K562 (cell line): ENCODE data around the gene HGS. TPM values are rescaled to one million over a fixed set of nuclear protein-coding genes. Genes with fewer than 3 reads are reported as not detected.
A peak's percentile ranks its signal among the peaks of the same experiment; 100 is the strongest.

Experiments used
- ATAC-seq: fragments of 200-7000 bp; cut with Tn5 transposase; 3 replicates; pipeline ENCODE4 v1.9.1; 2020; ENCODE audit warnings: moderate library complexity
- BruUV-seq: library from RNA; stranded (reverse); fragments of 400-500 nt; replicated peaks from 2 replicates; lab custom pipeline; 2021; lab: Mats Ljungman, UMichigan
- CTCF ChIA-PET: fragments of 300-600 bp; formaldehyde crosslinking; extraction: SDS; loops from one replicate; lab custom pipeline; 2021; ENCODE audit warnings: low intra/inter-chr PET ratio; lab: Yijun Ruan, JAX
- POLR2A ChIA-PET: fragments of 300-600, 350-650 bp; sonication (Branson Sonifier 250); formaldehyde crosslinking; extraction: SDS; loops from one replicate; lab custom pipeline; 2021; ENCODE audit warnings: antibody characterized with exemption, inconsistent platforms; lab: Yijun Ruan, JAX
- DNase-seq, 4 experiments: peaks; one replicate each; pipeline versions ENCODE4 v3.0.0 to v3.0.0-alpha.2; 2011 to 2018; ENCODE audit warnings: low spot score in 3 of 4, mixed read lengths in 3 of 4; ENCODE audit errors: extremely low read depth in 1 of 4
- FAIRE-seq: peaks from 2 replicates; lab custom pipeline; 2011; peaks lifted over from hg19 to GRCh38; lab: Jason Lieb, UNC
- H2AFZ ChIP-seq: 2 replicates; pipeline ENCODE4 v1.6.0; 2011; ENCODE audit warnings: low read depth, low read length, control low read depth, inconsistent platforms
- H3K27ac ChIP-seq: fragments of 200-600 bp; 3 replicates; pipeline ENCODE4 v1.8.0; 2011; ENCODE audit warnings: low read depth, mild to moderate bottlenecking, control low read depth, inconsistent platforms, low read length, moderate library complexity, mixed read lengths; ENCODE audit errors: extremely low read depth
- H3K27me3 ChIP-seq, 2 experiments: fragments of 300-600 bp in 1 of 2; 2 replicates in 1 of 2; 3 replicates in 1 of 2; pipeline versions ENCODE4 v1.6.0 to v1.8.0; 2011; ENCODE audit warnings: inconsistent platforms in 2 of 2, low read length in 2 of 2, mild to moderate bottlenecking in 1 of 2, mixed read lengths in 1 of 2, moderate library complexity in 1 of 2; ENCODE audit not compliant: control insufficient read depth in 2 of 2, insufficient read depth in 2 of 2
- H3K36me3 ChIP-seq: fragments of 300-600 bp; 3 replicates; pipeline ENCODE4 v1.8.0; 2011; ENCODE audit warnings: mild to moderate bottlenecking, low read length, inconsistent platforms; ENCODE audit not compliant: control insufficient read depth, insufficient read depth
- H3K4me1 ChIP-seq, 2 experiments: fragments of 200-600 bp in 1 of 2; replicated peaks in 1 of 2; 2 replicates in 1 of 2; 3 replicates in 1 of 2; pipeline versions ENCODE4 v1.5.1 to v1.8.0; 2011; ENCODE audit warnings: inconsistent platforms in 2 of 2, low read length in 2 of 2, mild to moderate bottlenecking in 1 of 2, mixed read lengths in 1 of 2, moderate library complexity in 1 of 2; ENCODE audit not compliant: control insufficient read depth in 2 of 2, insufficient read depth in 2 of 2
- H3K4me2 ChIP-seq: 2 replicates; pipeline ENCODE4 v1.6.1; 2011; ENCODE audit warnings: low read length, control low read depth, inconsistent platforms, mixed read lengths; ENCODE audit not compliant: insufficient read depth
- H3K4me3 ChIP-seq: fragments of 200-600 bp; sonication (generic), shearing (Covaris generic); 2 replicates; pipeline ENCODE4 v1.5.1; 2016; ENCODE audit warnings: control low read depth, inconsistent platforms
- H3K79me2 ChIP-seq: fragments of 200-600 bp; 3 replicates; pipeline ENCODE4 v1.8.0; 2011; ENCODE audit warnings: low read length, inconsistent platforms; ENCODE audit not compliant: control insufficient read depth, insufficient read depth
- H3K9ac ChIP-seq, 2 experiments: 2 replicates each; pipeline versions ENCODE4 v1.6.0 to v1.6.1; 2011; ENCODE audit warnings: low read depth in 2 of 2, low read length in 2 of 2, control low read depth in 1 of 2, inconsistent platforms in 1 of 2, mild to moderate bottlenecking in 1 of 2, mixed read lengths in 1 of 2; ENCODE audit not compliant: insufficient read depth in 1 of 2
- H3K9me1 ChIP-seq: one replicate; pipeline ENCODE4 v1.6.0; 2011; ENCODE audit warnings: inconsistent platforms, mild to moderate bottlenecking, low read length, moderate library complexity; ENCODE audit not compliant: control insufficient read depth, insufficient read depth
- H3K9me3 ChIP-seq: replicated peaks from 2 replicates; pipeline ENCODE4 v1.5.1; 2011; ENCODE audit warnings: low read depth, low read length, inconsistent platforms; ENCODE audit not compliant: control insufficient read depth, insufficient read depth
- H4K20me1 ChIP-seq: replicated peaks from 2 replicates; pipeline ENCODE4 v1.6.1; 2011; ENCODE audit warnings: low read length, inconsistent platforms, mixed read lengths; ENCODE audit not compliant: control insufficient read depth, insufficient read depth
- RBFOX2 ChIP-seq: fragments of 200-400 bp; formaldehyde crosslinking; IDR thresholded peaks from 2 replicates; pipeline ENCODE4 v1.6.1; 2017; ENCODE audit warnings: low read depth, mild to moderate bottlenecking, low read length, moderate library complexity
- TBL1XR1 ChIP-seq, 2 experiments: IDR thresholded peaks; 2 replicates each; pipeline ENCODE4 v1.6.1; 2012; ENCODE audit warnings: improper control_type of control experiment in 2 of 2, low read length in 2 of 2, mild to moderate bottlenecking in 1 of 2
- ZBTB33 ChIP-seq: sonication (generic); formaldehyde crosslinking; IDR thresholded peaks from 2 replicates; pipeline ENCODE4 v1.8.1; 2023; ENCODE audit warnings: mild to moderate bottlenecking, missing genetic modification reagents
- ZNF23 ChIP-seq: fragments of 250-450 bp; sonication (Bioruptor Pico); IDR thresholded peaks from 2 replicates; pipeline ENCODE4 v1.4.0; 2020; ENCODE audit warnings: mild to moderate bottlenecking
- ZNF584 ChIP-seq: fragments of 200-800 bp; sonication (Bioruptor generic); IDR thresholded peaks from 2 replicates; pipeline ENCODE4 v1.6.1; 2016; ENCODE audit warnings: low read depth, mild to moderate bottlenecking, missing genetic modification characterization, missing compliant biosample characterization
- WGBS: fragments of 100-300 bp; shearing (Covaris generic); methylation state at CpG from one replicate; pipeline ENCODE4 v1.1.6; 2016; ENCODE audit warnings: low coverage, mixed read lengths; ENCODE audit not compliant: insufficient coverage; ENCODE audit errors: missing lambda C conversion rate; 5-methylcytosine and 5-hydroxymethylcytosine counted together
- in situ Hi-C: fragments of 300-500 bp; cut with MboI; formaldehyde crosslinking; loops from 4 replicates; pipeline ENCODE4 v1.15.0; 2018; ENCODE audit warnings: inconsistent platforms, mixed read lengths
- intact Hi-C: fragments of 100-400 bp; cut with micrococcal nuclease; formaldehyde crosslinking; loops from 2 replicates; pipeline ENCODE4 v1.14.2; 2022
- polyA plus RNA-seq, 8 experiments: library from polyadenylated mRNA; depleted of rRNA in 4 of 8; stranded (reverse) in 5 of 8; unstranded in 3 of 8; fragments of >200 nt; fragmentation: Nextera tagmentation in 2 of 8; fragmentation: Illumina TruSeq in 1 of 8; extraction: Ambion mirVana in 2 of 8; extraction: Trizol in 1 of 8; gene quantifications; 2 replicates each; pipeline versions ENCODE4 v1.2.1 to v1.2.3, GENCODE V29; 2011 to 2014; ENCODE audit warnings: inconsistent platforms in 1 of 8, missing spikeins in 1 of 8
- total RNA-seq, 7 experiments: library from RNA; depleted of rRNA in 6 of 7; stranded (reverse); fragments of >200 nt in 6 of 7; fragmentation: Illumina TruSeq in 2 of 7; extraction: Trizol in 2 of 7; gene quantifications; 2 replicates each; pipeline versions ENCODE4 v1.2.1 to v1.2.3, GENCODE V29; 2011 to 2021; ENCODE audit warnings: low replicate concordance in 1 of 7

HGS gene
- total and polyA plus RNA-seq, 9 of the 15 experiments (the other 6 are each of a cell fraction or from before 2014, with no cell fraction given) = 3.9 to 176 (median 77.1) TPM

- Histone ChIP-seq H4K20me1 (0 out of 2 replicates have a peak, but pooled peaks cover 5% of the 10 kb centered on the region), H3K9me3 (no peaks in the 10 kb centered on the region), H3K27me3 (no peaks in the 10 kb centered on the region), H3K4me3 (no peak overlapping the region), H2AFZ (no peak overlapping the region), H3K27ac (no peak overlapping the region), H3K9ac (no peak overlapping the region), H3K9me1 (no peaks in the 10 kb centered on the region), H3K79me2 (peaks cover 4% of the 10 kb centered on the region), H3K4me2 (no peak overlapping the region), H3K36me3 (peaks cover 96% of the 10 kb centered on the region), H3K4me1 (peaks cover 0 to 41% of the 10 kb centered on the region in 2 experiments; a peak in 2 of 5 replicates)
- ChIA-PET CTCF (no interaction called here), POLR2A (interaction anchor here (0.5 to 2.4 kb wide), 5 partner anchors 11 to 191 kb away, joined by 3 to 24 read pairs (median 3); partner anchors contain the start of genes ARL16 and HGS)
- 93% methylated on average over 5 of the region's 6 CpGs for WGBS
- TF ChIP-seq ZNF23 (no peak), RBFOX2 (peak; percentile 10; the same call in 1 of the 2 replicates)
- intact Hi-C loops = no loop called here
- in situ Hi-C loops = no loop called here
- no peak for DNase-seq
- no peak for ATAC-seq
- FAIRE-seq = no peak
- no TSS peak for BruUV-seq
Measured at GRCh38 chr17:81695211-81695610, 11.4 kb downstream of the HGS start.

DNA sequence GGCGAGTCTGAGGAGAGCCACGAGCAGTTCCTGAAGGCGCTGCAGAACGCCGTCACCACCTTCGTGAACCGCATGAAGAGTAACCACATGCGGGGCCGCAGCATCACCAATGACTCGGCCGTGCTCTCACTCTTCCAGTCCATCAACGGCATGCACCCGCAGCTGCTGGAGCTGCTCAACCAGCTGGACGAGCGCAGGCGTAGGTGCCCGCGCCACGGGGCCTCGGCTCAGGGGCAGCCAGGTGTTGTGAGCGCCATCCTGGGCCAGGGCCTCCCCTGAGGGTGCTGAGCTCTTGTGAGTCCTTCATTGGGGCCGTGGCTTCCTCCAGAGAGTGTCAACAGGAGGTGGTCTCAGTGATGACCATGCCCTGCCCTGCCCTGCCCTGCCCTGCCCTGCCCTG lies 12.0 kb downstream of the HGS start:
- TF ChIP-seq ZBTB33 (CRISPR knock-in tag) (peak; percentile 14; the same call in 1 of the 2 replicates), RBFOX2 (peak; percentile 61), ZNF584 (no peak), TBL1XR1 (IDR thresholded peaks at IDR 0.05; ENCODE audit: low read length in 2 of 2) (no peak)
- Histone ChIP-seq H3K4me3 (no peak overlapping the region), H3K27me3 (no peaks in the 10 kb centered on the region), H3K9me3 (no peaks in the 10 kb centered on the region), H3K36me3 (peaks cover 96% of the 10 kb centered on the region), H3K9me1 (no peaks in the 10 kb centered on the region), H3K9ac (no peak overlapping the region; a peak in 1 of 4 replicates), H3K79me2 (peaks cover 7% of the 10 kb centered on the region), H2AFZ (no peak overlapping the region), H3K4me2 (no peak overlapping the region), H3K4me1 (peaks cover 0 to 47% of the 10 kb centered on the region in 2 experiments; a peak in 2 of 5 replicates), H3K27ac (no peak overlapping the region), H4K20me1 (0 out of 2 replicates have a peak, but pooled peaks cover 5% of the 10 kb centered on the region)
- in situ Hi-C loops (no loop called here), intact Hi-C loops (no loop called here)
- 94% methylated on average over 16 of the region's 22 CpGs for WGBS
- ATAC-seq = no peak
- DNase-seq = no peak
- ChIA-PET POLR2A (interaction anchor here (0.6 to 2.4 kb wide), 5 partner anchors 11 to 29 kb away, joined by 3 to 24 read pairs (median 3); partner anchors contain the start of genes ARL16 and HGS), CTCF (no interaction called here)
- no TSS peak for BruUV-seq
- no peak for FAIRE-seq
